ENCODE measurements around the gene CCNL2.

Gene CCNL2

GRCh38 chr1:1361233-1361981 lies 37.7 kb downstream of the CCNL2 start:
- H3K9me3 ChIP-seq (ENCODE audit: insufficient read depth, low read depth, low read length) = peaks cover 8% of the 10 kb centered on the region
- H3K4me3 ChIP-seq (ENCODE audit: low read length) = no peak overlapping the region
- H3K27me3 ChIP-seq (ENCODE audit: insufficient read depth, low read length) = no peaks in the 10 kb centered on the region
- no peaks in the 10 kb centered on the region for H3K36me3 ChIP-seq (ENCODE audit: insufficient read depth, low read depth, low read length)
- H3K9ac ChIP-seq (ENCODE audit: low read depth, low read length) = no peak overlapping the region
- H3K4me1 ChIP-seq (ENCODE audit: insufficient read depth, low read length) = peaks cover 16% of the 10 kb centered on the region
- H3K27ac ChIP-seq (ENCODE audit: low read length) = no peak overlapping the region

DNA sequence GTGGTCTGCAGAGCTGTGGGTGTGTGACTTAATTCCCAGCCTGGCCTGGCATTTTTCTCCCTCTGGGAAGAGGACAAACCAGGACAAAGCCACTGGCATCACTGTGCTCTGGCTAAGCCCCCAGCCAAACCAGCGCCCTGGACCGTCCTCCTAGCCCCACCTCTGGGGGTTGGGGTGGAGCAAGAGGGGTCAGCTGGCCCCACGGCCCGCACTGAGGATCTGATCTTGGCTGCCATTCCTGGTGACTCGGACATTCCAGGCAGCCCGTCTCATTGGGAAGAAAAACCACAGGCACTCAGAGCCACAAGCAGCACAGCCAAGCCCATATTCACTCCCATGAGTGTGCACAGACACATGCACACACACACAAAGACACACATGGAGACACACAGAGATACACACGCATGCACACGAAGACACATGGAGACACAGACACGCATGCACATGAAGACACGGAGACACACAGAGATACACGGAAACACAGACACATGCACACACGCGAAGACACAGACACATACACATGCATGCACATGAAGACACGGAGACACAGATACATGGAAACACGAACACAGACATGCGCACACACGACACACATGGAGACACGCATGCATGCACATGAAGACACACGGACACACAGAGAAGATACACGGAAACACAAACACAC lies 38.5 kb downstream of the CCNL2 start:
- peaks cover 16% of the 10 kb centered on the region for H3K4me1 ChIP-seq (ENCODE audit: insufficient read depth, low read length)
- H3K9me3 ChIP-seq (ENCODE audit: insufficient read depth, low read depth, low read length) = no peaks in the 10 kb centered on the region
- no peaks in the 10 kb centered on the region for H3K27me3 ChIP-seq (ENCODE audit: insufficient read depth, low read length)
- no peaks in the 10 kb centered on the region for H3K36me3 ChIP-seq (ENCODE audit: insufficient read depth, low read depth, low read length)
- H3K4me3 ChIP-seq (ENCODE audit: low read length) = no peak overlapping the region
- no peak overlapping the region for H3K27ac ChIP-seq (ENCODE audit: low read length)
- H3K9ac ChIP-seq (ENCODE audit: low read depth, low read length) = no peak overlapping the region

DNA sequence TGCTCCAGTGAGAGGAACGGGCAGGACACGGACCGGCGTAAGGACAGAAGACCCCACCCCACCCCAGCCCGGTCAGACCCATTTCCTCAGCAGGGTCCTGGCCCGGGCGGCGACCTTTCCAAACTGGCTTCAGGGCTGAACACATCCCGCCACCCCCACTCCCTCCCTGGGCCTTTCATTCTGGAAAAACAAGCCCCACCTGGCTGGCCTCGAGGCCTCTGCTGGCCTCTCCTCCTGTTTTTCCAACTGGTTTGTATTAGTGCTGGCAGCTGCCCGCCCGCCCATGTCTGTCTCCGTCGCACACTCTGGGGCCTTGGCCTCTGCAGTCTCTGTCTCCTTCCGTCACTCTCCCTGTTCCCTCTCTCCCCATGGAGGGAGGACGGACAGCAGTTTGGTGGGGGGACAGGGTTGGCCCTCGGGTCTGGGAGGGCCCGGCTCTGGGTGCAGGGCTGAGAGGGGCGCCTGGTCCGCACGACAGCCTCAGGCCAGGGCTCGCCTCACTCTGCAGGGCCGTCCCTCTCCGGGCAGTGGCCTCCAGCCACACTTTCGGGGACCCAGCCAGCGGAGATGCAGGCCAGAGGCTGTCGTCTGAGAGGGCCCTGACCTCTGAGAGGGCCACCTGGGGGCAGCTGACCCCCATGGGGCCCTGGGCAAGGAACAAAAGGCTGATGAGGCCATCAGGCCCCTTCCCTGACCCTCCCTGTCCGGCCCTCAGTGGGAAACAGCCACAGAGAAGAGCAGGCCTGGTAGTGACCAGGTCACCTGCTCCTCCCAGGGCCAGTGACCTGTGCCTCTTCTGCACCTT lies 39.3 kb downstream of the CCNL2 start:
- no peak overlapping the region for H3K4me3 ChIP-seq (ENCODE audit: low read length)
- no peak overlapping the region for H3K9ac ChIP-seq (ENCODE audit: low read depth, low read length)
- H3K27ac ChIP-seq (ENCODE audit: low read length) = no peak overlapping the region
- peaks cover 2% of the 10 kb centered on the region for H3K27me3 ChIP-seq (ENCODE audit: insufficient read depth, low read length)
- H3K36me3 ChIP-seq (ENCODE audit: insufficient read depth, low read depth, low read length) = no peaks in the 10 kb centered on the region
- no peaks in the 10 kb centered on the region for H3K9me3 ChIP-seq (ENCODE audit: insufficient read depth, low read depth, low read length)
- H3K4me1 ChIP-seq (ENCODE audit: insufficient read depth, low read length) = peaks cover 16% of the 10 kb centered on the region

DNA sequence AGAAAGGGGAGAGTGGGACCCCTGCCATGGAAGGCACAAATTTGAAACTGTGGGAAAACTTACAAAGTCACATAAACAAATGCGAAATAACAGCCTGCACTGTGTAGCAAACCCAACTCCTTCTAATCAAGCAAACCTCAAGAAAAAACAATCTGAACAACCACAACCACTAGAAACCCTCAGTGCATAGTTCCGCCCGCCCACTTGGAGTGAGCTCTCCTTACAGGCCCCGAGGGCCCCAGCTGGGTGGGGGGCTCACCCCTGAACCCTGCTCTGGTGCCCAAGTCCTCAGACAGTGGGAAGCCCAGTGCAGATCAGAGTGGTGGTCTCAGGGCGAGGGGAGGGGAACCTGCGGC lies 39.8 kb downstream of the CCNL2 start:
- Histone ChIP-seq H3K27ac (ENCODE audit: low read length) (no peak overlapping the region), H3K9me3 (ENCODE audit: insufficient read depth, low read depth, low read length) (no peaks in the 10 kb centered on the region), H3K4me3 (ENCODE audit: low read length) (no peak overlapping the region), H3K27me3 (ENCODE audit: insufficient read depth, low read length) (peaks cover 7% of the 10 kb centered on the region), H3K4me1 (ENCODE audit: insufficient read depth, low read length) (peaks cover 16% of the 10 kb centered on the region), H3K9ac (ENCODE audit: low read depth, low read length) (no peak overlapping the region), H3K36me3 (ENCODE audit: insufficient read depth, low read depth, low read length) (no peaks in the 10 kb centered on the region)

DNA sequence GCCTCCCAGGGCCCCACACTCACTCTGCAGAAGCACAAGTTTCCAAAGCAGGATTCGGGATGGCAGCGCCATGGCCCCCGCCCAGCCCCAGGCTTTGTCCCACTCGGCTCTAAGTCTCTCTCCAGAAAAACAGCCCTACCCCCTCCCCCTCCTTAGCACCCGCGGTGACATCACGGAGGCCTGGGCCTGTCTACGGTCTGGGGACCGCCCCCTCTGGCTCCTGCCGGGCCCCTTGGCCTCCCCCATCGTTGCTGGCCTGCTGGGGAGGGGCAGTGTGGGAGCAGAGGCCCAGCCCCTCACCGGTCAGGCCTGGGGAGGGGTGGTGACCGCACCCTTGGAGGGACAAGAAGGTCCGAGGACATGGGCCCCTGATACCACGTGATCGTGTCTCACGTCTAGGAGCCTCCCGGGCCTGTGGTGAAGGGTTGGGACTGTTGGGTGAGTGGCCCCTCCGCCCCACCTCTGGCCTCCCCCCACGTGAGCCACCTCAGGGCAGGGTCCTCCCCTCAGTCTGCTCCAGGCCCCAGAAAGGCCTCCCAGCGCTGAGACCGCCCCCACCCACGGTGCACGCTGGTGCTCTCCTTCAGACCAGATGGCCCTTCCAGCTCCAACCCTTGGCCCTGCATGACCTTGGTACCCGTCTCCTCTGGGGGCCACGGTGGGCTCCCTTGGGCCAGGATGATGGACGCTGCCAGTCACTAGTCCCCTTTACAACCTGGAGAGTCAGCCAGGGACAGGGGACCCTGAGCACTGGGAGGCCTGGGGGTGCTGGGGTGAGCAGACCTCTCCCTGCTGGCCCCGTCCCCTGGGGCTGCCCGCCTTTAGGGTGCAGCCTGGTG lies 40.5 kb downstream of the CCNL2 start, which contains the start of gene MXRA8:
MXRA8 (minus strand) TSS at position 123 of the 839 bp plus-strand sequence; CDS start at position 72, 51 bp downstream.
- Histone ChIP-seq H3K27ac (ENCODE audit: low read length) (no peak within 1 kb of the TSS), H3K9me3 (ENCODE audit: insufficient read depth, low read depth, low read length) (no peaks in the 10 kb centered on the region), H3K9ac (ENCODE audit: low read depth, low read length) (peak within 1 kb of the TSS; percentile 67; the same call in 1 of the 2 replicates), H3K4me1 (ENCODE audit: insufficient read depth, low read length) (peaks cover 16% of the 10 kb centered on the region), H3K4me3 (ENCODE audit: low read length) (peak within 1 kb of the TSS; percentile 54; the same call in 1 of the 2 replicates), H3K36me3 (ENCODE audit: insufficient read depth, low read depth, low read length) (no peaks in the 10 kb centered on the region), H3K27me3 (ENCODE audit: insufficient read depth, low read length) (peaks cover 14% of the 10 kb centered on the region)

DNA sequence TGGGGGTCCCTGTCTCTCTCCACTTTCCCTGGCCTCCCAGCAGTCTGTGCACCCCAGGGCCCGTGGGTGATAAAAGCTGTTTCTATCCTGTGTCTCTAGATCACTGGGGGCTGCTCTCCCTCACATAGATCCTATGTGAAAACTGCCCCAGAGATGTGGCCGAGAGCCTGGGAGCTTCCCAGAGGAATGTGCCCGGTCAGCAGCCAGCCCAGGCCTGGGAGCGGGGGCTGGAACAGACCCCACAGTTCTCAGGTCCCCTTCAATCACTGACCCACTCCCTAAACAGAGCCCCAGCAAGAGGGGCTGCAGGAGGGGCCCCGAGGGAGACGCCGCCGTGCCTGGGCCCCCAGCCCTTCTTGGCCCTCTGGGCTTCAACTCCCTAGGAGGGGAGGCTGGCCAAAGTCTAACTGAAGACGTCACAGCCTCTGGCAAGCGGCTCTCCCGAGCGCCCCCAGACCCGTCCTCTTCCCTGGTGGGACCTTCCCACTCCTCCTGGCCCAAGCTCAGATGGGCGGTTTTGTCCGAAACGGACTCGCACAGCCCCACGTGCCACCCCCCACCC lies 41.2 kb downstream of the CCNL2 start:
- Histone ChIP-seq H3K27ac (ENCODE audit: low read length) (no peak overlapping the region), H3K4me1 (ENCODE audit: insufficient read depth, low read length) (peaks cover 17% of the 10 kb centered on the region), H3K4me3 (ENCODE audit: low read length) (peak overlapping the region; percentile 54; the same call in 1 of the 2 replicates), H3K36me3 (ENCODE audit: insufficient read depth, low read depth, low read length) (no peaks in the 10 kb centered on the region), H3K9me3 (ENCODE audit: insufficient read depth, low read depth, low read length) (no peaks in the 10 kb centered on the region), H3K27me3 (ENCODE audit: insufficient read depth, low read length) (peaks cover 20% of the 10 kb centered on the region), H3K9ac (ENCODE audit: low read depth, low read length) (peak overlapping the region; percentile 67; the same call in 1 of the 2 replicates)

DNA sequence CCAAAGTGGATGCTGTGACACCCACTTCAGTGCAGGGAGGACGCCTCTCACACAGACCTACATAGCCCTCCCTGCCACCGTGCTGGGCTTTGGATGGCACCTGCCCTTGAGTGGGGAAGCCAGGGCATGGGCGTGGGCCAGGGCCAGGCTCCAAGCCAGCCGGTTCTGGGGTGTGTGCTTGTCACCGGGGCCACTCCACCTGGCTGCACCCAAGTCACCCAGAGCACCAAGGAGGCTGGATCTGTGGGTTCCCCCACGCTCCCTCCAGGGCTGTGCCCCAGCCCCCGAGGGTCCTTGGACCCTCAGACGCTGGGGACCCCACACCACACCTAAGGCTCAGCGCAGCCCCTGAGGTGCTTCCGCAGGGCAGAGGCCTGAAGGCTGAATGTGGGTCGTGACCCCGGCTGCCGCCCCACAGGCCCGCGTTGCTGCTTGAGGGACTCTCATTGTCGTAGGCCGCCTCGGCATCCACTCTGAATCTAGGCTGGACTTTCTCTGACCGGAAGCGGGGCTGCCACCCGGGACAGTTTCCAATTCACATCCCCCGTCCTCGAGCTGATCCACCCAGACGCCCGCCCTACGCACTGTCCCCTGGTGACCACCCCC lies 42.2 kb downstream of the CCNL2 start:
- H3K27ac ChIP-seq (ENCODE audit: low read length) = no peak overlapping the region
- H3K36me3 ChIP-seq (ENCODE audit: insufficient read depth, low read depth, low read length) = no peaks in the 10 kb centered on the region
- H3K27me3 ChIP-seq (ENCODE audit: insufficient read depth, low read length) = peaks cover 22% of the 10 kb centered on the region
- no peaks in the 10 kb centered on the region for H3K9me3 ChIP-seq (ENCODE audit: insufficient read depth, low read depth, low read length)
- H3K9ac ChIP-seq (ENCODE audit: low read depth, low read length) = no peak overlapping the region
- H3K4me1 ChIP-seq (ENCODE audit: insufficient read depth, low read length) = peaks cover 17% of the 10 kb centered on the region
- H3K4me3 ChIP-seq (ENCODE audit: low read length) = no peak overlapping the region

DNA sequence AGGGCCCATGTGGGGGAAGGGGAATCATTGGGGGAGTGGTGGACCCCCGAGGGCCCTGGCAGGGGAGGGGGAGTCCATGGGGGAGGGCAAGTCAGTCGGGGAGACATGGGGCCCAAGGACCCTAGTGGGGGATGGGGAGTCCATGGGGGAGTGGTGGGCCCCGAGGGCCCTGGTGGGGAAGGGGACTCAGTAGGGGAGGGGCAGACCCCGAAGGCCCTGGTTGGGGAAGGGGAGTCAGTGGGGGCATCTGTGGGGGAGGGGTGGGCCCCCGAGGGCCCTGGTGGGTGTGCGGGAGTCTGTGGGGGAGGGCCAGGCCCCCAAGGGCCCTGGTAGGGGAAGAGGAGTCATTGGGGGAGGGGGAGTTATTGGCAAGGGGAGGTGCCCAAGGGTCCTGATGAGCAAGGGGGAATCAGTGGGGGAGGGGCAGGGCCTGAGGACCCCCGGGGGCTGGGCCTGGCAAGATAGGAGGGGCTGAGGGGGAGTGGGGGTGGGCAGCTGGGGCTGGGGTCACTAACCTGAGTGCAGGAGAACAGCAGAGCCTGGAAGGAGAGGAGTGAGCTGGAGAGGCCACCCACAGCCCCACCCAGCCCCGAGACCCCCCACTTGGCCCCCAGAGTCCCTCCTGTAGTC lies 42.9 kb downstream of the CCNL2 start:
- Histone ChIP-seq H3K4me1 (ENCODE audit: insufficient read depth, low read length) (peaks cover 16% of the 10 kb centered on the region), H3K9ac (ENCODE audit: low read depth, low read length) (no peak overlapping the region)

GRCh38 chr1:1355416-1355815 lies 43.7 kb downstream of the CCNL2 start:
- Histone ChIP-seq H3K9me3 (ENCODE audit: insufficient read depth, low read depth, low read length) (no peaks in the 10 kb centered on the region), H3K27me3 (ENCODE audit: insufficient read depth, low read length) (peaks cover 22% of the 10 kb centered on the region), H3K36me3 (ENCODE audit: insufficient read depth, low read depth, low read length) (no peaks in the 10 kb centered on the region), H3K9ac (ENCODE audit: low read depth, low read length) (no peak overlapping the region), H3K4me3 (ENCODE audit: low read length) (no peak overlapping the region), H3K27ac (ENCODE audit: low read length) (no peak overlapping the region), H3K4me1 (ENCODE audit: insufficient read depth, low read length) (peaks cover 12% of the 10 kb centered on the region; the same call in 1 of the 2 replicates)

More for the DNA sequence above, 42.9 kb downstream of the CCNL2 start:
- no peak overlapping the region for H3K4me3 ChIP-seq (ENCODE audit: low read length)
- H3K9me3 ChIP-seq (ENCODE audit: insufficient read depth, low read depth, low read length) = no peaks in the 10 kb centered on the region
- H3K36me3 ChIP-seq (ENCODE audit: insufficient read depth, low read depth, low read length) = no peaks in the 10 kb centered on the region
- no peak overlapping the region for H3K27ac ChIP-seq (ENCODE audit: low read length)
- H3K27me3 ChIP-seq (ENCODE audit: insufficient read depth, low read length) = peaks cover 22% of the 10 kb centered on the region
